Ectodermal cell (in vitro differentiated cells): ENCODE results near the gene EIF5A.

ENCODE experiments used
- H3K27ac ChIP-seq: 2 replicates; pipeline ENCODE4 v1.7.0; 2013; ENCODE audit warnings: mild to moderate bottlenecking, low read depth, low read length; ENCODE audit not compliant: insufficient read depth, poor library complexity, severe bottlenecking
- H3K27me3 ChIP-seq: 2 replicates; pipeline ENCODE4 v1.7.0; 2013; ENCODE audit warnings: mild to moderate bottlenecking, low read length; ENCODE audit not compliant: insufficient read depth, control insufficient read depth, poor library complexity, severe bottlenecking
- H3K36me3 ChIP-seq: one replicate; pipeline ENCODE4 v1.7.0; 2013; ENCODE audit warnings: low read length; ENCODE audit not compliant: control insufficient read depth, insufficient read depth
- H3K4me1 ChIP-seq: one replicate; pipeline ENCODE4 v1.7.0; 2013; ENCODE audit warnings: low read length; ENCODE audit not compliant: control insufficient read depth, insufficient read depth
- H3K4me3 ChIP-seq: 2 replicates; pipeline ENCODE4 v1.7.0; 2013; ENCODE audit warnings: low read depth, low read length, control low read depth; ENCODE audit not compliant: insufficient read depth
- H3K9me3 ChIP-seq: 2 replicates; pipeline ENCODE4 v1.7.0; 2013; ENCODE audit warnings: mild to moderate bottlenecking, low read length, moderate library complexity; ENCODE audit not compliant: control insufficient read depth
- WGBS, 2 experiments: methylation state at CpG; one replicate each; pipeline ENCODE4 v1.1.7; 2013; ENCODE audit warnings: missing lambda C conversion rate in 2 of 2; 5-methylcytosine and 5-hydroxymethylcytosine counted together

EIF5A gene

GRCh38 chr17:7263801-7264078 lies 43.7 kb upstream of the EIF5A start:
- WGBS, 2 experiments: 61 to 77% methylated on average over 4 of the region's 4 CpGs
- Histone ChIP-seq H3K9me3 (no peaks in the 10 kb centered on the region), H3K4me3 (no peak overlapping the region), H3K4me1 (peaks cover 9% of the 10 kb centered on the region), H3K36me3 (no peaks in the 10 kb centered on the region), H3K27ac (no peak overlapping the region), H3K27me3 (peaks cover 50% of the 10 kb centered on the region)

- no peaks in the 10 kb centered on the region for H3K36me3 ChIP-seq
- peaks cover 5% of the 10 kb centered on the region for H3K4me1 ChIP-seq
- 85% methylated on average over 1 of the region's 1 CpG; no CpG with 5 or more reads in 1 of the 2 experiments for WGBS, 2 experiments
- H3K27ac ChIP-seq: no peak overlapping the region
- peaks cover 31% of the 10 kb centered on the region for H3K27me3 ChIP-seq
- H3K9me3 ChIP-seq: no peaks in the 10 kb centered on the region
- H3K4me3 ChIP-seq: no peak overlapping the region
Observed at GRCh38 chr17:7266784-7267183, 40.6 kb upstream of the EIF5A start.

- H3K9me3 ChIP-seq: no peaks in the 10 kb centered on the region
- H3K4me1 ChIP-seq: no peaks in the 10 kb centered on the region
- no peak overlapping the region for H3K4me3 ChIP-seq
- peaks cover 30% of the 10 kb centered on the region for H3K27me3 ChIP-seq
- H3K27ac ChIP-seq: no peak overlapping the region
- H3K36me3 ChIP-seq: no peaks in the 10 kb centered on the region
- WGBS, 2 experiments: 91 to 92% methylated on average over 7 to 8 of the region's 8 CpGs
Observed at GRCh38 chr17:7279448-7279847, 28.0 kb upstream of the EIF5A start.

- H3K27ac ChIP-seq: no peak overlapping the region
- peaks cover 30% of the 10 kb centered on the region for H3K27me3 ChIP-seq
- WGBS, 2 experiments: 1% methylated on average over 29 of the region's 29 CpGs
- H3K9me3 ChIP-seq: no peaks in the 10 kb centered on the region
- no peaks in the 10 kb centered on the region for H3K4me1 ChIP-seq
- H3K36me3 ChIP-seq: no peaks in the 10 kb centered on the region
- H3K4me3 ChIP-seq: peak overlapping the region; percentile 56
Observed at GRCh38 chr17:7280519-7281073, 26.8 kb upstream of the EIF5A start.

GRCh38 chr17:7281074-7281952 lies 26.1 kb upstream of the EIF5A start, which contains the start of gene SLC2A4:
Gene SLC2A4 (plus strand): TSS chr17:7281718. CDS start chr17:7281935, 217 bp downstream.
- Histone ChIP-seq H3K27me3 (peaks cover 30% of the 10 kb centered on the region), H3K36me3 (no peaks in the 10 kb centered on the region), H3K9me3 (no peaks in the 10 kb centered on the region), H3K27ac (no peak within 1 kb of the TSS), H3K4me1 (no peaks in the 10 kb centered on the region), H3K4me3 (peak within 1 kb of the TSS; percentile 56)
- 1% methylated on average over 71 of the region's 71 CpGs for WGBS, 2 experiments

- peaks cover 30% of the 10 kb centered on the region for H3K27me3 ChIP-seq
- H3K9me3 ChIP-seq: no peaks in the 10 kb centered on the region
- no peaks in the 10 kb centered on the region for H3K4me1 ChIP-seq
- no peaks in the 10 kb centered on the region for H3K36me3 ChIP-seq
- WGBS, 2 experiments: 2% methylated on average over 40 to 43 of the region's 43 CpGs
- peak overlapping the region; percentile 56 for H3K4me3 ChIP-seq
- H3K27ac ChIP-seq: no peak overlapping the region
Observed at GRCh38 chr17:7281953-7282751, 25.3 kb upstream of the EIF5A start.

GRCh38 chr17:7282752-7283321 lies 24.6 kb upstream of the EIF5A start:
- H3K4me3 ChIP-seq: peak overlapping the region; percentile 56
- no peak overlapping the region for H3K27ac ChIP-seq
- no peaks in the 10 kb centered on the region for H3K36me3 ChIP-seq
- H3K4me1 ChIP-seq: no peaks in the 10 kb centered on the region
- peaks cover 30% of the 10 kb centered on the region for H3K27me3 ChIP-seq
- WGBS, 2 experiments: 74 to 80% methylated on average over 6 of the region's 6 CpGs
- no peaks in the 10 kb centered on the region for H3K9me3 ChIP-seq

GRCh38 chr17:7283471-7284216 lies 23.8 kb upstream of the EIF5A start:
- Histone ChIP-seq H3K36me3 (no peaks in the 10 kb centered on the region), H3K27me3 (peaks cover 30% of the 10 kb centered on the region), H3K4me1 (no peaks in the 10 kb centered on the region), H3K27ac (no peak overlapping the region), H3K4me3 (no peak overlapping the region), H3K9me3 (no peaks in the 10 kb centered on the region)
- 92 to 93% methylated on average over 18 of the region's 18 CpGs for WGBS, 2 experiments

GRCh38 chr17:7284911-7285310 lies 22.5 kb upstream of the EIF5A start:
- Histone ChIP-seq H3K36me3 (no peaks in the 10 kb centered on the region), H3K27me3 (peaks cover 30% of the 10 kb centered on the region), H3K4me1 (peaks cover 8% of the 10 kb centered on the region), H3K27ac (no peak overlapping the region), H3K9me3 (no peaks in the 10 kb centered on the region), H3K4me3 (no peak overlapping the region)
- WGBS, 2 experiments: 93% methylated on average over 16 of the region's 16 CpGs
